HepG2 (cell line): ENCODE data around the gene XRCC1. TPM values are rescaled to one million over a fixed set of nuclear protein-coding genes. Genes with fewer than 3 reads are reported as not detected.

Experiments
- ATAC-seq: fragments of 200-7000 bp; cut with Tn5 transposase; 3 replicates; pipeline ENCODE4 v1.9.1; 2020; ENCODE audit warnings: mild to moderate bottlenecking, moderate library complexity
- BruUV-seq: library from RNA; stranded (reverse); fragments of 400-500 nt; replicated peaks from 2 replicates; lab custom pipeline; 2021; lab: Mats Ljungman, UMichigan
- CTCF ChIA-PET: fragments of 300-600 bp; formaldehyde crosslinking; extraction: SDS; loops from one replicate; lab custom pipeline; 2021; ENCODE audit warnings: low total read pairs, inconsistent platforms, low intra/inter-chr PET ratio; lab: Yijun Ruan, JAX
- POLR2A ChIA-PET: fragments of 350-600 bp; sonication (Branson Sonifier 250); formaldehyde crosslinking; loops from one replicate; lab custom pipeline; 2020; ENCODE audit warnings: antibody characterized with exemption, inconsistent platforms; lab: Yijun Ruan, JAX
- DNase-seq: peaks from one replicate; pipeline ENCODE4 v3.0.0-alpha.2; 2015; ENCODE audit warnings: low spot score
- FAIRE-seq: peaks from 3 replicates; lab custom pipeline; 2011; peaks lifted over from hg19 to GRCh38; lab: Jason Lieb, UNC
- H2AFZ ChIP-seq: one replicate; pipeline ENCODE4 v1.6.1; 2011; ENCODE audit warnings: low read length, inconsistent platforms
- H3K27ac ChIP-seq: fragments of 300-600 bp; 3 replicates; pipeline ENCODE4 v1.8.0; 2011; ENCODE audit warnings: mixed run types, mild to moderate bottlenecking, mixed read lengths, low read length, inconsistent platforms; ENCODE audit not compliant: insufficient read depth; ENCODE audit errors: extremely low read length
- H3K27me3 ChIP-seq, 2 experiments: fragments of 200-600 bp in 1 of 2; 2 replicates in 1 of 2; 3 replicates in 1 of 2; pipeline versions ENCODE4 v1.6.0 to v1.8.0; 2011; ENCODE audit warnings: low read length in 2 of 2, mild to moderate bottlenecking in 2 of 2, moderate library complexity in 2 of 2, inconsistent platforms in 1 of 2; ENCODE audit not compliant: insufficient read depth in 2 of 2, control insufficient read depth in 1 of 2
- H3K36me3 ChIP-seq, 2 experiments: fragments of 200-600 bp in 1 of 2; replicated peaks in 1 of 2; 2 replicates in 1 of 2; 3 replicates in 1 of 2; pipeline versions ENCODE4 v1.5.1 to v1.8.0; 2011; ENCODE audit warnings: low read length in 2 of 2, inconsistent platforms in 1 of 2; ENCODE audit not compliant: insufficient read depth in 2 of 2, control insufficient read depth in 1 of 2
- H3K4me1 ChIP-seq: 2 replicates; pipeline ENCODE4 v1.5.1; 2012; ENCODE audit warnings: low read length, inconsistent platforms; ENCODE audit not compliant: insufficient read depth
- H3K4me2 ChIP-seq: 2 replicates; pipeline ENCODE4 v1.6.0; 2011; ENCODE audit warnings: low read depth, low read length, inconsistent platforms
- H3K4me3 ChIP-seq, 3 experiments: fragments of 200-600 bp in 1 of 3; sonication (generic), shearing (Covaris generic) in 1 of 3; replicated peaks in 1 of 3; 2 replicates each; pipeline ENCODE4 v1.5.1; 2011 to 2016; ENCODE audit warnings: low read length in 3 of 3, inconsistent platforms in 2 of 3, low read depth in 2 of 3, mild to moderate bottlenecking in 2 of 3, control low read depth in 1 of 3, mixed read lengths in 1 of 3; ENCODE audit not compliant: insufficient read depth in 1 of 3
- H3K79me2 ChIP-seq: one replicate; pipeline ENCODE4 v1.6.1; 2011; ENCODE audit warnings: low read length, inconsistent platforms; ENCODE audit not compliant: insufficient read depth
- H3K9ac ChIP-seq: 2 replicates; pipeline ENCODE4 v1.6.0; 2011; ENCODE audit warnings: mild to moderate bottlenecking, low read depth, low read length, inconsistent platforms; ENCODE audit not compliant: insufficient read depth
- H3K9me3 ChIP-seq: 2 replicates; pipeline ENCODE4 v1.5.1; 2012; ENCODE audit warnings: mild to moderate bottlenecking, low read length
- H4K20me1 ChIP-seq: 2 replicates; pipeline ENCODE4 v1.6.0; 2011; ENCODE audit warnings: inconsistent platforms, mild to moderate bottlenecking, low read length, moderate library complexity; ENCODE audit not compliant: insufficient read depth
- AGO2 ChIP-seq: fragments of 200-400 bp; formaldehyde crosslinking; optimal IDR thresholded peaks from 2 replicates; pipeline ENCODE3; 2017; ENCODE audit warnings: mild to moderate bottlenecking, low read depth, low read length, moderate library complexity
- BCL6 ChIP-seq: IDR thresholded peaks from 2 replicates; pipeline ENCODE4 v1.6.1; 2016; ENCODE audit warnings: missing genetic modification reagents, missing compliant biosample characterization
- FLYWCH1 ChIP-seq: sonication (generic); formaldehyde crosslinking; IDR thresholded peaks from 2 replicates; pipeline ENCODE4 v1.8.1; 2023; ENCODE audit warnings: mild to moderate bottlenecking, missing genetic modification reagents
- NCOA1 ChIP-seq: sonication (generic); formaldehyde crosslinking; IDR thresholded peaks from 2 replicates; pipeline ENCODE4 v1.9.0; 2021; ENCODE audit warnings: missing genetic modification reagents
- NR3C1 ChIP-seq: sonication (generic); formaldehyde crosslinking; IDR thresholded peaks from 2 replicates; pipeline ENCODE4 v1.4.0; 2020; ENCODE audit warnings: missing genetic modification reagents
- REXO4 ChIP-seq: sonication (generic); formaldehyde crosslinking; IDR thresholded peaks from 2 replicates; pipeline ENCODE4 v1.8.0; 2022; ENCODE audit warnings: missing genetic modification reagents, mild to moderate bottlenecking, borderline replicate concordance
- SIX1 ChIP-seq: sonication (generic); formaldehyde crosslinking; IDR thresholded peaks from 2 replicates; pipeline ENCODE4 v1.4.0; 2020; ENCODE audit warnings: missing genetic modification reagents, borderline replicate concordance
- U2AF1 ChIP-seq: fragments of 200-400 bp; formaldehyde crosslinking; optimal IDR thresholded peaks from 2 replicates; pipeline ENCODE3; 2017; ENCODE audit warnings: mild to moderate bottlenecking, low read depth, low read length
- ZFP82 ChIP-seq: sonication (generic); formaldehyde crosslinking; IDR thresholded peaks from 2 replicates; pipeline ENCODE4 v1.5.1; 2020; ENCODE audit warnings: mild to moderate bottlenecking, missing genetic modification reagents, borderline replicate concordance
- ZNF556 ChIP-seq: sonication (generic); formaldehyde crosslinking; IDR thresholded peaks from 2 replicates; pipeline ENCODE4 v1.4.0; 2020; ENCODE audit warnings: mild to moderate bottlenecking, missing genetic modification reagents, borderline replicate concordance
- WGBS: methylation state at CpG from one replicate; pipeline ENCODE4 v1.1.6; 2017; ENCODE audit warnings: low lambda C conversion rate; 5-methylcytosine and 5-hydroxymethylcytosine counted together
- in situ Hi-C: cut with HindIII; loops from 2 replicates; pipeline ENCODE4 v1.10.0; 2017; ENCODE audit warnings: low pct_unique_long_range_greater_than_20kb; ENCODE audit not compliant: extremely low pct_ligation_motif_present
- intact Hi-C: fragments of 100-400 bp; cut with micrococcal nuclease; formaldehyde crosslinking; loops from one replicate; pipeline ENCODE4 v1.10.0; 2022; ENCODE audit not compliant: unreplicated experiment
- polyA plus RNA-seq, 8 experiments: library from polyadenylated mRNA; depleted of rRNA in 3 of 8; stranded (reverse) in 7 of 8; unstranded in 1 of 8; fragments of >200 nt; fragmentation: Illumina TruSeq in 4 of 8; extraction: Trizol in 4 of 8; gene quantifications; 2 replicates each; pipeline versions ENCODE4 v1.2.1 to v1.2.3, GENCODE V29; 2011 to 2016; ENCODE audit warnings: low read depth in 4 of 8, missing spikeins in 1 of 8, mixed read lengths in 1 of 8; ENCODE audit not compliant: insufficient read depth in 1 of 8
- total RNA-seq, 5 experiments: library from RNA; depleted of rRNA; stranded (reverse); fragments of >200 nt; fragmentation: Illumina TruSeq; extraction: Trizol; gene quantifications; 2 replicates each; pipeline ENCODE4 v1.2.3, GENCODE V29; 2016; ENCODE audit warnings: low read depth in 1 of 5
- TF ChIP-seq, protein P1 (sequence below): sonication (generic); formaldehyde crosslinking; IDR thresholded peaks from 2 replicates; pipeline ENCODE4 v1.5.0; 2020; ENCODE audit warnings: missing genetic modification reagents
- TF ChIP-seq, protein P2 (sequence below), 2 experiments: fragments of 450-650 bp in 1 of 2; sonication (generic) in 1 of 2; formaldehyde crosslinking in 1 of 2; IDR thresholded peaks; 2 replicates each; pipeline versions ENCODE4 v1.6.1 to v1.8.0; 2016 to 2022; ENCODE audit warnings: antibody characterized with exemption in 1 of 2, mild to moderate bottlenecking in 1 of 2, missing genetic modification reagents in 1 of 2
- TF ChIP-seq, protein P3 (sequence below): sonication (generic); formaldehyde crosslinking; IDR thresholded peaks from 2 replicates; pipeline ENCODE4 v1.5.1; 2020; ENCODE audit warnings: missing genetic modification reagents, mild to moderate bottlenecking, borderline replicate concordance

Gene XRCC1
- total and polyA plus RNA-seq, 2 of the 13 experiments (the other 11 are each of a cell fraction or from before 2014, with no cell fraction given): 24.7 to 26.3 TPM

DNA sequence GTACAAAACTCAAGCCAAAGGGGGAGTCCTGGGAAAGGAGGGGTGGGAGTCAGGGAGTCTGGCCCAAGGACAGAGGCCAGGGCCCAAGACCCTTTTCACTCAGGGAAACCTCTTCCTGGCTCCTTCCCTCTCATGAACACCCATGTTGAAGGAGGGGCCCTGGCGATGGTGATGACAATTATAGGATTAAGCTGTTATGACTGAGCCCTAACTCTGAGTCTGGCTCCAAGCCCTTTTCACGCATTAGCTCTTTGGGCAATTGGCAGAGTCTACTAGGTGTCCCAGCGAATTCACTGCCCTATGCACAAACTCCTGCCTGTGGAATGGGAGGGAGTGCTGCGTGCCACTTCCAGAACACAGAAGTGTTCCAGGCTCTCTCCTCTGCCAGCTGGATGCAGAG lies 21.7 kb downstream of the XRCC1 start:
- Histone ChIP-seq H4K20me1 (no peaks in the 10 kb centered on the region), H3K36me3 (peaks cover 18 to 47% of the 10 kb centered on the region in 2 experiments), H3K4me2 (no peak overlapping the region), H3K4me3 (no peak overlapping the region), H2AFZ (no peak overlapping the region), H3K27ac (no peak overlapping the region), H3K4me1 (no peaks in the 10 kb centered on the region), H3K27me3 (no peaks in the 10 kb centered on the region), H3K79me2 (no peaks in the 10 kb centered on the region), H3K9ac (no peak overlapping the region), H3K9me3 (no peaks in the 10 kb centered on the region)
- 94% methylated on average over 2 of the region's 4 CpGs for WGBS
- ChIA-PET CTCF (no interaction called here), POLR2A (no interaction called here)
- DNase-seq: no peak
- in situ Hi-C loops (no loop called here), intact Hi-C loops (no loop called here)
- ATAC-seq: no peak
- no peak for FAIRE-seq
- BruUV-seq: no TSS peak
- TF ChIP-seq REXO4 (CRISPR knock-in tag): no peak
- TF ChIP-seq, protein P1, sequence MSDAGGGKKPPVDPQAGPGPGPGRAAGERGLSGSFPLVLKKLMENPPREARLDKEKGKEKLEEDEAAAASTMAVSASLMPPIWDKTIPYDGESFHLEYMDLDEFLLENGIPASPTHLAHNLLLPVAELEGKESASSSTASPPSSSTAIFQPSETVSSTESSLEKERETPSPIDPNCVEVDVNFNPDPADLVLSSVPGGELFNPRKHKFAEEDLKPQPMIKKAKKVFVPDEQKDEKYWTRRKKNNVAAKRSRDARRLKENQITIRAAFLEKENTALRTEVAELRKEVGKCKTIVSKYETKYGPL (CRISPR knock-in tag): no peak
- TF ChIP-seq U2AF1: no peak
- no peak for TF ChIP-seq FLYWCH1 (CRISPR knock-in tag)
- TF ChIP-seq NR3C1 (CRISPR knock-in tag): no peak
- TF ChIP-seq, protein P2, sequence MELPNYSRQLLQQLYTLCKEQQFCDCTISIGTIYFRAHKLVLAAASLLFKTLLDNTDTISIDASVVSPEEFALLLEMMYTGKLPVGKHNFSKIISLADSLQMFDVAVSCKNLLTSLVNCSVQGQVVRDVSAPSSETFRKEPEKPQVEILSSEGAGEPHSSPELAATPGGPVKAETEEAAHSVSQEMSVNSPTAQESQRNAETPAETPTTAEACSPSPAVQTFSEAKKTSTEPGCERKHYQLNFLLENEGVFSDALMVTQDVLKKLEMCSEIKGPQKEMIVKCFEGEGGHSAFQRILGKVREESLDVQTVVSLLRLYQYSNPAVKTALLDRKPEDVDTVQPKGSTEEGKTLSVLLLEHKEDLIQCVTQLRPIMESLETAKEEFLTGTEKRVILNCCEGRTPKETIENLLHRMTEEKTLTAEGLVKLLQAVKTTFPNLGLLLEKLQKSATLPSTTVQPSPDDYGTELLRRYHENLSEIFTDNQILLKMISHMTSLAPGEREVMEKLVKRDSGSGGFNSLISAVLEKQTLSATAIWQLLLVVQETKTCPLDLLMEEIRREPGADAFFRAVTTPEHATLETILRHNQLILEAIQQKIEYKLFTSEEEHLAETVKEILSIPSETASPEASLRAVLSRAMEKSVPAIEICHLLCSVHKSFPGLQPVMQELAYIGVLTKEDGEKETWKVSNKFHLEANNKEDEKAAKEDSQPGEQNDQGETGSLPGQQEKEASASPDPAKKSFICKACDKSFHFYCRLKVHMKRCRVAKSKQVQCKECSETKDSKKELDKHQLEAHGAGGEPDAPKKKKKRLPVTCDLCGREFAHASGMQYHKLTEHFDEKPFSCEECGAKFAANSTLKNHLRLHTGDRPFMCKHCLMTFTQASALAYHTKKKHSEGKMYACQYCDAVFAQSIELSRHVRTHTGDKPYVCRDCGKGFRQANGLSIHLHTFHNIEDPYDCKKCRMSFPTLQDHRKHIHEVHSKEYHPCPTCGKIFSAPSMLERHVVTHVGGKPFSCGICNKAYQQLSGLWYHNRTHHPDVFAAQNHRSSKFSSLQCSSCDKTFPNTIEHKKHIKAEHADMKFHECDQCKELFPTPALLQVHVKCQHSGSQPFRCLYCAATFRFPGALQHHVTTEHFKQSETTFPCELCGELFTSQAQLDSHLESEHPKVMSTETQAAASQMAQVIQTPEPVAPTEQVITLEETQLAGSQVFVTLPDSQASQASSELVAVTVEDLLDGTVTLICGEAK (IDR thresholded peaks at IDR 0.05): no peak
- TF ChIP-seq, protein P2 (CRISPR knock-in tag; IDR thresholded peaks at IDR 0.05): no peak
- no peak for TF ChIP-seq BCL6 (CRISPR knock-in tag)
- TF ChIP-seq, protein P3, sequence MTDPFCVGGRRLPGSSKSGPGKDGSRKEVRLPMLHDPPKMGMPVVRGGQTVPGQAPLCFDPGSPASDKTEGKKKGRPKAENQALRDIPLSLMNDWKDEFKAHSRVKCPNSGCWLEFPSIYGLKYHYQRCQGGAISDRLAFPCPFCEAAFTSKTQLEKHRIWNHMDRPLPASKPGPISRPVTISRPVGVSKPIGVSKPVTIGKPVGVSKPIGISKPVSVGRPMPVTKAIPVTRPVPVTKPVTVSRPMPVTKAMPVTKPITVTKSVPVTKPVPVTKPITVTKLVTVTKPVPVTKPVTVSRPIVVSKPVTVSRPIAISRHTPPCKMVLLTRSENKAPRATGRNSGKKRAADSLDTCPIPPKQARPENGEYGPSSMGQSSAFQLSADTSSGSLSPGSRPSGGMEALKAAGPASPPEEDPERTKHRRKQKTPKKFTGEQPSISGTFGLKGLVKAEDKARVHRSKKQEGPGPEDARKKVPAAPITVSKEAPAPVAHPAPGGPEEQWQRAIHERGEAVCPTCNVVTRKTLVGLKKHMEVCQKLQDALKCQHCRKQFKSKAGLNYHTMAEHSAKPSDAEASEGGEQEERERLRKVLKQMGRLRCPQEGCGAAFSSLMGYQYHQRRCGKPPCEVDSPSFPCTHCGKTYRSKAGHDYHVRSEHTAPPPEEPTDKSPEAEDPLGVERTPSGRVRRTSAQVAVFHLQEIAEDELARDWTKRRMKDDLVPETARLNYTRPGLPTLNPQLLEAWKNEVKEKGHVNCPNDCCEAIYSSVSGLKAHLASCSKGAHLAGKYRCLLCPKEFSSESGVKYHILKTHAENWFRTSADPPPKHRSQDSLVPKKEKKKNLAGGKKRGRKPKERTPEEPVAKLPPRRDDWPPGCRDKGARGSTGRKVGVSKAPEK: no peak
- TF ChIP-seq SIX1: no peak
- no peak for TF ChIP-seq AGO2
- no peak for TF ChIP-seq ZNF556 (CRISPR knock-in tag)
- TF ChIP-seq NCOA1 (CRISPR knock-in tag): no peak
- no peak for TF ChIP-seq ZFP82 (CRISPR knock-in tag)
